GM13976 (cell line): ENCODE results near the gene DSC3.

ENCODE experiments used
- DNase-seq: peaks from one replicate; pipeline ENCODE4 v3.0.0; 2012; ENCODE audit warnings: low spot score
- in situ Hi-C: fragments of 300-500 bp; cut with MboI; formaldehyde crosslinking; loops from one replicate; pipeline ENCODE4 v1.12.0; 2022; ENCODE audit warnings: low sequenced_read_pairs, mixed read lengths, inconsistent platforms; ENCODE audit not compliant: unreplicated experiment
- TF ChIP-seq, protein P1 (sequence below): IDR thresholded peaks from 2 replicates; pipeline ENCODE4 v1.5.1; 2012; ENCODE audit warnings: borderline replicate concordance, mild to moderate bottlenecking; ENCODE audit not compliant: insufficient read depth; ENCODE audit errors: extremely low read depth, missing control alignments, control extremely low read depth

Gene DSC3

GRCh38 chr18:30969670-30970170 is 72.8 kb downstream of the DSC3 start:
- in situ Hi-C loops = no loop called here
- TF ChIP-seq, protein P1, sequence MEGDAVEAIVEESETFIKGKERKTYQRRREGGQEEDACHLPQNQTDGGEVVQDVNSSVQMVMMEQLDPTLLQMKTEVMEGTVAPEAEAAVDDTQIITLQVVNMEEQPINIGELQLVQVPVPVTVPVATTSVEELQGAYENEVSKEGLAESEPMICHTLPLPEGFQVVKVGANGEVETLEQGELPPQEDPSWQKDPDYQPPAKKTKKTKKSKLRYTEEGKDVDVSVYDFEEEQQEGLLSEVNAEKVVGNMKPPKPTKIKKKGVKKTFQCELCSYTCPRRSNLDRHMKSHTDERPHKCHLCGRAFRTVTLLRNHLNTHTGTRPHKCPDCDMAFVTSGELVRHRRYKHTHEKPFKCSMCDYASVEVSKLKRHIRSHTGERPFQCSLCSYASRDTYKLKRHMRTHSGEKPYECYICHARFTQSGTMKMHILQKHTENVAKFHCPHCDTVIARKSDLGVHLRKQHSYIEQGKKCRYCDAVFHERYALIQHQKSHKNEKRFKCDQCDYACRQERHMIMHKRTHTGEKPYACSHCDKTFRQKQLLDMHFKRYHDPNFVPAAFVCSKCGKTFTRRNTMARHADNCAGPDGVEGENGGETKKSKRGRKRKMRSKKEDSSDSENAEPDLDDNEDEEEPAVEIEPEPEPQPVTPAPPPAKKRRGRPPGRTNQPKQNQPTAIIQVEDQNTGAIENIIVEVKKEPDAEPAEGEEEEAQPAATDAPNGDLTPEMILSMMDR = no peak

GRCh38 chr18:30967701-30968100 is 74.8 kb downstream of the DSC3 start:
- no peak for DNase-seq
- in situ Hi-C loops = no loop called here
- TF ChIP-seq, protein P1 = no peak

More at GRCh38 chr18:30969670-30970170, 72.8 kb downstream of the DSC3 start:
- no peak for DNase-seq

DNA sequence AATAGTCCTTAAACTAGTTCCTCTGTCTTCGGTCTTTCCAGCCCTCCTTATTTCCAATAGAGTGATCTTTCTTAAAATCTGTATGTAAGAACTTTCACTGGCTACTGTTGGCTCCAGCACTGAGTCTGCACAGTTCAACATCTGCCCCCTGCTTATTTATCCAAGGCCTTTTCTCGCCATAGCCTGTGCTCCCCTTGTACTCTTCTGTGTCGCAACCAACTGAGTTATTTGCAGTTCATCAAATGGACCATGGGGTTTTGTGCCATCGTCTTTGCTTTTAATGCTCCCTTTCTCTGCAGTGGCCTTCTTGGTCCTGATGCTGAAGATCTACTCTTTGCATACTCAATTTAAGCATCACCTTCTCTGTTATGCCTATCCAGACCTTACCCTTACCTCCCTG is 77.3 kb downstream of the DSC3 start:
- in situ Hi-C loops = no loop called here
- TF ChIP-seq, protein P1 = no peak
- no peak for DNase-seq

DNA sequence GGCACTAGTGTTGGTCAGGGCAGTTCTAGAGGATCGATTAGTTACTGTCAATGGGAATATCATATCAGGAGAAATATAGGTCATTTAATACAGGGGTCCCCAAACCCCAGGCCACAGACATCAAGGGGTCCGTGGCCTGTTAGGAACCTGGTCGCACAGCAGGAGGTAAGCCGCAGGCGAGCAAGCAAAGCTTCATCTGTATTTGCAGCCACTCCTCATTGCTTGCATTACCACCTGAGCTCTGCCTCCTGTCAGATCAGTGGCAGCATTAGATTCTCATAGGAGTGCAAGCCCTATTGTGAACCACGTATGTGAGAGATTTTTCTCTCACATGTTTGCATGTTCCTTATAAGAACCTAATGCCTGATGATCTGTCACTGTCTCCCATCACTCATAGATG is 81.9 kb downstream of the DSC3 start:
- DNase-seq = no peak
- TF ChIP-seq, protein P1 = no peak
- in situ Hi-C loops = no loop called here

- in situ Hi-C loops = no loop called here
- TF ChIP-seq, protein P1 = no peak
- DNase-seq = no peak
These were observed 85.5 kb downstream of the DSC3 start for GRCh38 chr18:30957066-30957465.

GRCh38 chr18:30954262-30954661 is 88.3 kb downstream of the DSC3 start:
- TF ChIP-seq, protein P1 = no peak
- in situ Hi-C loops = no loop called here
- DNase-seq = no peak
